Motor neuron (in vitro differentiated cells): ENCODE measurements around the gene DOK7. TPM values are rescaled to one million over a fixed set of nuclear protein-coding genes. Genes with fewer than 3 reads are reported as not detected.

Experiments
- ATAC-seq, 8 experiments: fragments of 200-7000 bp; cut with Tn5 transposase; replicated peaks in 6 of 8; 2 replicates each; pipeline ENCODE4 v1.8.0; 2021; ENCODE audit warnings: mild to moderate bottlenecking in 8 of 8, moderate library complexity in 8 of 8
- H3K27ac ChIP-seq, 2 donors: fragments of 250-450 bp; sonication (Bioruptor Pico); 2 replicates each; pipeline ENCODE4 v1.9.0; 2021; ENCODE audit warnings: antibody characterized with exemption in 2 of 2, mild to moderate bottlenecking in 2 of 2, moderate library complexity in 1 of 2
- H3K4me1 ChIP-seq, 2 donors: fragments of 250-450 bp; sonication (Bioruptor Pico); replicated peaks in 1 of 2; 2 replicates each; pipeline ENCODE4 v1.6.1; 2021; ENCODE audit warnings: antibody characterized with exemption in 2 of 2, mild to moderate bottlenecking in 2 of 2, moderate library complexity in 1 of 2
- H3K4me3 ChIP-seq, 5 donors: fragments of 250-450 bp; sonication (Bioruptor Pico); 2 replicates each; pipeline ENCODE4 v1.9.0; 2021; ENCODE audit warnings: antibody characterized with exemption in 5 of 5, mild to moderate bottlenecking in 5 of 5, moderate library complexity in 4 of 5
- WGBS, 10 experiments: fragments of 450-650 bp; shearing (Covaris generic); methylation state at CpG; one replicate each; pipeline ENCODE4 v1.0.0; 2022; 5-methylcytosine and 5-hydroxymethylcytosine counted together
- in situ Hi-C, 9 experiments: fragments of 400-800 bp; cut with MboI; loops; one replicate each; pipeline ENCODE4 v1.15.0; 2021; ENCODE audit warnings: low sequenced_read_pairs in 9 of 9, low pct_unique_long_range_greater_than_20kb in 2 of 9; ENCODE audit not compliant: unreplicated experiment in 9 of 9
- total RNA-seq, 8 experiments: library from RNA; unstranded; fragments of 300-600 nt; gene quantifications; 2 replicates each; pipeline versions ENCODE4 v1.2.3 to v1.2.4, GENCODE V29; 2022

DOK7 gene
- total RNA-seq, 8 experiments from 2014 or later: 0.27 to 2.0 (median 0.62) TPM

DNA sequence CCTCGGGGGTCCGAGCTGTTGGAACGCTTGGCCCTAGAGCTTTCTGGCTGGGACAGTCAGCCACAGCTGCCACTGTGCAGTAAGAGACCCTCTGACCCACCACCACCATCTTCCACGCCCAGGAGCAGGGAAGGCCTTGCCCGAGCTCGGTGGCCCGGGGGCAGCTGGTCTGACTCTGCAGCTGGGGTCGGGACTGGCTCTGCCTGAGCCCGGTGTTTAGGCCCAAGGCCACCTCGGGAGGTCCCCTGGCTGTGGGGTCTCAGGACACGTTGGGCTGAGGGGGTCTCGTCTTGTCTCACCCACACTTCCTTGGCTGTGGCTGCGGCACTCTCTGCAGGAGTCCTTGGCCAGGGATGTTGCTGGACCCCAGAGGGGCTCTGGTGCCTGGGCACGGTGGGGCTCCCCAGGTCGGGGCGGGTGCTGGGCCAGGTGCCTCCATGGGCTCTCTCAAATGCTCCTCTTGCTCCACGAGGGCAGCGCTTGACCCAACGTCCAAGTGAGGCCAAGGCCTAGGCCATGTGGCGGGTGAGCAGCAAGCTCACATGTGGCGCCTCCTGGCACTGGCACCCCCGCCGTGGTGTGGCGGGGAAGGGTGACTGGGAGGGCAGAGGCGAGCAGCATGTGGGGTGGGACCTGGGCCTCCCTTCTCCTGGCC lies 22.9 kb downstream of the DOK7 start:
- Histone ChIP-seq H3K4me1 (peaks cover 24 to 29% of the 10 kb centered on the region in 2 donors), H3K4me3 (no peak overlapping the region), H3K27ac (no peak overlapping the region)
- in situ Hi-C loops: no loop called here
- no peak for ATAC-seq
- WGBS, 10 experiments: 100% methylated on average over 2 to 3 of the region's 25 CpGs; no CpG with 5 or more reads in 8 of the 10 experiments

DNA sequence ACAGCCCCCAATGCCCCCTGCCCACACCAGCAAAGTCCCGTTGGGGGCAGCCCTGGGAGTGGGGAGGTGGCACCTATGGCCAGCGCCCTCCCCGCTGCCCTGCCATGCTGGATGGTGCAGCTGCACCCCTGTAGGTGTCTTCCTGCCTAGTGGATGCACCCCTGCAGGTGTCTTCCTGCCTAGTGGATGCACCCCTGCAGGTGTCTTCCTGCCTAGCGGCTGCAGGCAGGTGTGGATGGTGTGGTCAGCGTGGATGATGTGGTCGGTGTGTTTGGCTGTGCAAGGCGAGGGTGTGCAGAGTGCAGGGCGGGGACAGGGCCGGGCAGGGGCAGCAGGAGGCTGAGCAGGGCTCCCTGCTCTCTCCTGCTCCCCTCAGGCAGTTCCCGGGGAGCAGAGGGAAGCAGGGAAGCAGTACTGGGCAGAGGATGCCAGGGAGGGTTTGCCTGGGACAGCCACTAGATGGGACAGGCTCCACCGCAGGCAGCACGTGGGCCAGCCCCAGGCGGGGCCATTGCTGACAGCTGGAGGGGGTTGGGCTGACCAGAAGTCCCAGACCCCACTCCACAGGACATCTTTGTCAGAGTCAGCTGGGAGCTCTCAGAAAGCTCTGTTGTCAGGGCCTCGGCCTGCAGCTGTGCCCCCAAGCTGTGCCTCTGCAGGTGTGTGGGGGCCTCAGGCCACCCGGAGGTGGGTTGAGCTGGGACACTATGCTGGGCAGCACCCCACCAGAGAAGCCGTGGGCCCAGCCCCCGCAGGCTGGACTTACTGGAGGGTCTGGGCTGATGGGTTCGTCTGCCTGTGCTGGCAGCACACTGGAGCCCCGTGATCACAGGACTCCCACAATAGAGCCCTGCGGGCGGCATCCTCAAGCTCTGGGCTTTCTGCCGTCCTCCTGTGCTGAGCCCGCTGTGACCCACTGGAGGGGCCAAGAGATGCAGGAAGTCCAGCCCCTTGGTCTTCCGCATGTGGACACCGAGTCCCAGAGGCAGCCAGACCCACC lies 23.7 kb downstream of the DOK7 start:
- Histone ChIP-seq H3K4me1 (peaks cover 23 to 24% of the 10 kb centered on the region in 2 donors), H3K27ac (no peak overlapping the region), H3K4me3 (no peak overlapping the region)
- WGBS, 10 experiments: 44 to 100% (median 60%) methylated on average over 1 to 8 of the region's 25 CpGs; no CpG with 5 or more reads in 5 of the 10 experiments
- in situ Hi-C loops: no loop called here
- ATAC-seq: peak in 6 of 8 experiments; percentile 22 to 86 (median 76)

DNA sequence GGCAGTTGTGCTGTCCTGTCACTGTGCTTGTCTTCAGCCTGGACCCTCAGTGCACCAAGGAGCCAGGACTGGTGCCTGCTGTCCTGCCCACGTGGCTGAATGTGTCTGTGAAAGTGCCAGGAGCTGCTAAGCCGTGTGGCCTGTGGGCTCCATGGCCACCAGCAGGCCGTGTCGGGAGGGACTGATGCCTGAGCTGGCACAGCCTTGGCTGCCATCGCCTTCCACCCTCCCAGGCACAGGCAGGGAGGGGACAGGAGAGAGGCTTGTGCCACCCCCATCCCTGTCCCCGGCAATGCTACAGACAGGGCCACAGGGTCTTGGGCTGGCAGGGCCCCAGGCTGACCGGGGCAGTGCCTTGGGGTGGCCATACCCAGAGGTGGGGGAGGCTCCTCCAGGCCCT lies 24.8 kb downstream of the DOK7 start:
- WGBS, 10 experiments: 50% methylated on average over 2 of the region's 7 CpGs; no CpG with 5 or more reads in 9 of the 10 experiments
- peaks cover 24 to 29% of the 10 kb centered on the region in 2 donors for H3K4me1 ChIP-seq
- in situ Hi-C loops: no loop called here
- H3K4me3 ChIP-seq: no peak overlapping the region
- no peak overlapping the region for H3K27ac ChIP-seq
- ATAC-seq: no peak

DNA sequence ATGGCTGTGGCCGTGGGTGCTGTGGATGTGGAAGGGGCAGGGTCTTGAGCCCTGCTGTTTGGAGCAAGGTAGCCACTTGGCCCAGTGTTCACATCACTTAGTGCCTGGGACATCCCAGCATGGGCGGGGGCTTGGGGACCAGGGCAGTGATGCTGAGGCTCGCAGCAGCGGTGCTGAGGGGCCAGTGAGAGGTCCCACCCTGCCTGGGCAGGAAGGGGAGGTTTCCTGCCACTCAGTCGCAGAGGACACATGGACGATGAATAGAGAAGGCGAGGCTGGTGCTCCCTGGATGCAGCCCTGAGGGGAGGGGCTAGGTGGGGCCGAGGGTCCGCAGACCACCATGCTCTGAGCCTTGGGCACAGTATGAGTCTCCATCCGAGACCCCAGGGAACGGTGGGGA lies 25.7 kb downstream of the DOK7 start:
- no peak overlapping the region for H3K4me3 ChIP-seq
- in situ Hi-C loops: no loop called here
- ATAC-seq: no peak
- 11 to 100% (median 35%) methylated on average over 2 to 5 of the region's 11 CpGs; no CpG with 5 or more reads in 5 of the 10 experiments for WGBS, 10 experiments
- H3K27ac ChIP-seq: no peak overlapping the region
- H3K4me1 ChIP-seq: peaks cover 25 to 37% of the 10 kb centered on the region in 2 donors

DNA sequence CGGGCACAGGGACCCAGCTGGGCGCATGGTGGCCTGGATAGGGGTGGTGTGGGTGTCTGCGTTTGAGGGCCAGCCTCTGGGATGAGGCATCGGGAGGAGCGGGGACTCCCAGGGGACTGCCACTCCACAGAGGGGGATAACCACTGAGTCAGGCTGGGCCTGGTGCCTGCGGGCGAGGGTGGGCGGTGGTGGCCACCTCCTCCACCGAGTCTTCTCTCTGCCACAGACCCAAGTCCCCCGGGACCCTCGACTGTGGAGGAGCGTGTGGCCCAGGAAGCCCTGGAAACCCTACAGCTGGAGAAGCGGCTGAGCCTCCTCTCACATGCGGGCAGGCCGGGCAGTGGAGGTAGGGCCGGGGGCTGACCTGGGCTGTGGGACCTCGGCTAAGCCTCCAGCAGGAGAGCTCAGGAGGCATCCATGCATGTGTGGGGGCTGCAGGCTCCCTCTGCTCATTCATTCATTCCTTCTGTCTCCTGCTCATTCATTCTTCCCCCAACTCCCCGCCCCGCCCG lies 26.4 kb downstream of the DOK7 start:
- Histone ChIP-seq H3K27ac (no peak overlapping the region), H3K4me3 (no peak overlapping the region), H3K4me1 (peaks cover 30 to 43% of the 10 kb centered on the region in 2 donors)
- WGBS, 10 experiments: 40 to 100% (median 64%) methylated on average over 1 to 3 of the region's 20 CpGs; no CpG with 5 or more reads in 7 of the 10 experiments
- ATAC-seq: no peak
- in situ Hi-C loops: no loop called here

DNA sequence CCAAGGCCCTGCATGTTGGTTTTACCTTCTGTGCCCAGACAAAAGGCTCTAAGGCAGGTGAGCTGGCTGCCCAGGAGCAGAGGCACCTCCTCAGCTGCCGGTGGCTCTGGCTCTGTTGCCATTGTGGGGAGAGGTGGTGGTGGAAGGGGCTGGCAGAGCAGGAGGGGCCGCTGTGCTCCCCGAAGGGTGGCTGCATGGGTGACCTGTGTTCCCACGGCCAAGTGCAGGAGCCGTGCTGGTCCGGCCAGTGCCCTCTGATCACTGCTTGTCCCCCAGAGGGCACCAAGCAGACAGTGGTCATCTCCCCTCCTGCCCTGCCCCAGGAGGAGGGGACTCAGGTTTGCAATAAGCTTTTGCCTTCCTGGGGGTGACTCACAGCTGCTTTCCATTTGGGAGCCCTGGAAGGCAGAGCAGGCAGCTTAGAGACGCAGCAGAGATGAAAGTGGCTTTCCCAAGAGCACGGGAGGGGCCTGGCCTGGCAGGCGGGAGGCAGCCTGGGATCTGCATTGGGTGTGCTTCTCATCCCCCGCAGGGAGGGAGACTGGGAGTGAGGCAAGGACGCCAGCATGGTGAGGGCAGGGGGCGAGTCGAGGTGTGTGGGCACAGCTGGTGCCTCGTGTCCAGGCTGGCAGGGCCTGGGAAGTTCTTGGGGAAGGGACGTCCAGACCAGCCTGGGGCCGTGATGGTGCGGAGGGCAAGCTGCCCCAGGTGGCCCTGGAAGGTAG lies 28.7 kb downstream of the DOK7 start:
- ATAC-seq: peak in 5 of 8 experiments; percentile 0 to 19 (median 11)
- in situ Hi-C loops: no loop called here
- H3K4me1 ChIP-seq: peaks cover 21 to 43% of the 10 kb centered on the region in 2 donors
- H3K4me3 ChIP-seq: no peak overlapping the region
- no peak overlapping the region for H3K27ac ChIP-seq
- WGBS, 10 experiments: 40 to 75% (median 64%) methylated on average over 2 to 6 of the region's 17 CpGs; no CpG with 5 or more reads in 5 of the 10 experiments

DNA sequence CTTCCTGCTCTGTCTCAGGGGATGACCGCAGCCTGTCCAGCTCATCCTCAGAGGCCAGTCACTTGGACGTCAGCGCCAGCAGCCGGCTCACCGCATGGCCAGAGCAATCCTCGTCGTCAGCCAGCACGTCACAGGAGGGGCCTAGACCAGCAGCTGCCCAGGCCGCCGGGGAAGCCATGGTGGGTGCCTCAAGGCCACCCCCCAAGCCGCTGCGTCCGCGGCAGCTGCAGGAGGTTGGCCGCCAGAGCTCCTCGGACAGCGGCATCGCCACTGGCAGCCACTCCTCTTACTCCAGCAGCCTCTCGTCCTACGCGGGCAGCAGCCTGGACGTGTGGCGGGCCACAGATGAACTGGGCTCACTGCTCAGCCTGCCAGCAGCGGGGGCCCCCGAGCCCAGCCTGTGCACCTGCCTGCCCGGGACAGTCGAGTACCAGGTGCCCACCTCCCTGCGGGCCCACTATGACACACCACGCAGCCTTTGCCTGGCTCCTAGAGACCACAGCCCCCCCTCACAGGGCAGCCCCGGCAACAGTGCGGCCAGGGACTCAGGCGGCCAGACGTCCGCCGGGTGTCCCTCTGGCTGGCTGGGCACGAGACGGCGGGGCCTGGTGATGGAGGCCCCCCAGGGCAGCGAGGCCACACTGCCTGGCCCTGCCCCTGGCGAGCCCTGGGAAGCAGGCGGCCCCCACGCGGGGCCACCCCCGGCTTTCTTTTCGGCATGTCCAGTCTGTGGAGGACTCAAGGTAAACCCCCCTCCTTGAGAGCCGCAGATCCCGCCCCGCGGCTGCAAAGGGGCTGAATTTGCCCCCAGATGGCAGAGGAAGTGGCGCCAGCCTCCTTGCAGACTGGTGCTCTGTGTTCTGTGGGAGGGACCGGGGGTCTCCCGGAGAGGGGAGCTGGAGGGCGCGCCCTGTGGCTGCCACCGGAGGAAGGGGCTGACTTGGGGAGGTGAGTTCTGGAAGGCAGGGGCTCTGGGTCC lies 29.9 kb downstream of the DOK7 start:
- H3K4me3 ChIP-seq: no peak overlapping the region
- peaks cover 13 to 37% of the 10 kb centered on the region in 2 donors for H3K4me1 ChIP-seq
- ATAC-seq: peak in 2 of 8 experiments; percentile 1 to 10
- 78 to 90% (median 86%) methylated on average over 5 to 16 of the region's 55 CpGs; no CpG with 5 or more reads in 7 of the 10 experiments for WGBS, 10 experiments
- in situ Hi-C loops: no loop called here
- no peak overlapping the region for H3K27ac ChIP-seq

DNA sequence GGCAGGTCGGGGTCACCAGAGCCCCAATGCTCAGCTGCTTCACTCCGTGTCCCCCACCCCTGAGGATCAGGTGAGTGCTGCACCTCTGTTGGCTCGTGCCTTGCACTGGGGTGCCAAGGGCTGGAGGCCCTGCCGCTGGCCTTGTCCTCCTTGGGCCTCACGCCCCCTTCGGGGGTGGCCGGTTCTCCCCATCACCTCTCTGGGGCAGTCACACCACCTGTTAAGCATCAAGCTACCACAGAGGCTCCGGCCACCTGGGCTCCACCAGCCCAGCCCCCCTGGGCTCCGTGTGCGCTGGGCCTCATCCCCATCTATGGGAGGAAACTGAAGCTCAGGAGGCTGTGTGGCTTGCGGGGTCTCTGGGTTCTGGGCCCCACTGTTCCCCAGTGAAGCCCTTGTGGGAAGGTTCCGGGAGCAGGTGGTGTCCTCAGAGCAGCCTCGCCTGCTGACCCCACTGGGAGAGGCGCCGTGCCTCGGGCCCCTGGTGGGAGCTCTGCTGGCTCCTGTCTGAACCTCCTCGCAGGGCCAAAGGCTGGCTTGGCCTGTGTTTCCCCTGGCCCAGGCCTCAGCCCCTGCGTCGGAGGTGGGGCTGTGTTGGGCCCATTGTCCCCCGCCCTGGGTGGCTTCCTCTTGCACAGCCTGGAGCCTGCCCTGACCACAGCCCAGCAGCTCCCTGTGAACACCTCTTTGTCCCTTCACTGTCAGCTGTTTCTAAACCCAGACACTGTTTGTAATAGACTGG lies 30.8 kb downstream of the DOK7 start:
- WGBS, 10 experiments: 0 to 90% (median 70%) methylated on average over 2 to 3 of the region's 20 CpGs; no CpG with 5 or more reads in 7 of the 10 experiments
- peak overlapping the region in 1 of 2 donors; percentile 55 for H3K27ac ChIP-seq
- in situ Hi-C loops: no loop called here
- ATAC-seq: peak; percentile 5 to 72 (median 58)
- no peak overlapping the region for H3K4me3 ChIP-seq
- peaks cover 13 to 37% of the 10 kb centered on the region in 2 donors for H3K4me1 ChIP-seq

DNA sequence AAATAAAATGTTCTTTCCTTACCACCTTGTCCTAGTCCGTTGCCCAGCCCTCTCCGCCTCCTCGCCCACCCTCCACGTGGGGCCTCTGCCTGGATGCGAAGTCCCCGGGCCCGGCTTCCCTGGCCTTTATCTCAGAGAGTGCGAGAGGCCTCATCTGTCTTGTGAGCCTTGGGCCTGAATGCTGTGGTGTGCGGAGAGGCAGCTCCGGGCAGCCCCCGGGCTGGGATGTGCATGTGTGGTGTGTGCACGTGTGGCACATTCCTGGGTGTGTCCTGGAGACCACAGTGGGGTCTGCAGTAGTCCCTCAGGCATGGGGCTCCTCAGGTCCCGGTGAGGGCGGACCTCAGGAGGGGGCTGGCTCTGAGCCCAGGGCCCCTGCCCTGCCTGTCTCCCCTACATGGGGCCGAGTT lies 31.4 kb downstream of the DOK7 start:
- Histone ChIP-seq H3K4me3 (no peak overlapping the region), H3K27ac (peak overlapping the region in 1 of 2 donors; percentile 55), H3K4me1 (peaks cover 13 to 37% of the 10 kb centered on the region in 2 donors)
- 8 to 13% methylated on average over 2 to 3 of the region's 15 CpGs; no CpG with 5 or more reads in 8 of the 10 experiments for WGBS, 10 experiments
- in situ Hi-C loops: no loop called here
- ATAC-seq: peak; percentile 9 to 86 (median 70)

DNA sequence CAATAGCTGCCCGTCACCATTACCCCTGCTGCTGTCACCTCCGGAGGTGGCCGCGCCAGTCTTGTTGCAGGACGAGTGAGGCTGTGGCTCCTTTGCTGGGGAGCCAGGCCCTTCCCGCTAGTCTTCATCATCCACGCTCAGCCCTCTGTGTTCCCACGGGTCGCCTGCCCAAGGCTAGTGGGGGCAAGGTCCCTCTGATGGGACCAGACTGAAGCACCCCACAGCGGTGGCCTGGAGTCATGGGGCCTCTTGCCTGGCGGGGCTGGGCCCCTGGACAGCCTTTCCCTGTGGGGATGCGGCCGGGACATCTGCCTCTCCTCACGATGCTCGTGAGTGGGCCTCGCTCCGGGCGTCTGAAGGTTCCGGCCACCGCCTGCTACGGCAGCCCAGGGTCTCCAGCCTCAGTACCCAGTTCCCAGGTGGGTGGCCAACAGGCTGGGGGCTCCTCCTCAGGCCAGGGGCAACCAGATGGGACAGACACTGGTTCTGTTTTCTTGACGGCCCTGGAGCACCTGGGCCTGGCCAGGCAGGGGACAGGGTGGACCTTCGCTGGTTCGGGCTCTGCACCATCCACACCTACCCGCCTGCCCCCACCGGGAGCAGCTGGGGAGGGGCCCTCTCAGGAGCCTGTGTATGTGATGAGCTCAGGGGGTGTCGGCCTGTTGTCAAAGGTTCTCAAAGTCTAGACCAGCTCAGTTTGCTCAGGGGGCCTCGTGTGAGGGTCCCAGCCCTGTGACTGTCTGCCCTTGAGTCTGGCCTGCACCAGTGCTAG lies 32.3 kb downstream of the DOK7 start:
- Histone ChIP-seq H3K4me3 (no peak overlapping the region), H3K27ac (no peak overlapping the region), H3K4me1 (peaks cover 13 to 37% of the 10 kb centered on the region in 2 donors)
- 33 to 92% (median 75%) methylated on average over 2 to 17 of the region's 28 CpGs; no CpG with 5 or more reads in 5 of the 10 experiments for WGBS, 10 experiments
- ATAC-seq: no peak
- in situ Hi-C loops: no loop called here
